HCT116 (cell line): Measurements from ENCODE around the gene PCNP.

ENCODE experiments used
- CBX3 ChIP-seq: IDR thresholded peaks from 2 replicates; pipeline ENCODE4 v1.6.1; 2012; ENCODE audit warnings: low read depth
- CEBPB ChIP-seq: IDR thresholded peaks from 2 replicates; pipeline ENCODE4 v1.6.1; 2012; ENCODE audit warnings: low read depth
- EGR1 ChIP-seq: IDR thresholded peaks from 2 replicates; pipeline ENCODE4 v1.6.1; 2012; ENCODE audit warnings: low read depth
- ELF1 ChIP-seq: IDR thresholded peaks from 2 replicates; pipeline ENCODE4 v1.6.1; 2012; ENCODE audit warnings: low read depth, borderline replicate concordance
- EZH2 ChIP-seq: fragments of 200-600 bp; sonication (generic); IDR thresholded peaks from 2 replicates; pipeline ENCODE4 v1.6.1; 2017; ENCODE audit warnings: antibody characterized with exemption, mixed run types
- EZH2phosphoT487 ChIP-seq: fragments of 200-600 bp; IDR thresholded peaks from 2 replicates; pipeline ENCODE4 v1.6.1; 2018; ENCODE audit warnings: antibody characterized with exemption, borderline replicate concordance
- POLR2A ChIP-seq: IDR thresholded peaks from 2 replicates; pipeline ENCODE4 v1.7.0; 2011; ENCODE audit warnings: borderline replicate concordance; ENCODE audit not compliant: insufficient read depth, insufficient read length; ENCODE audit errors: extremely low read depth
- POLR2AphosphoS5 ChIP-seq: IDR thresholded peaks from 2 replicates; pipeline ENCODE4 v1.6.1; 2011; ENCODE audit warnings: mild to moderate bottlenecking, low read depth, low read length, moderate library complexity
- SIN3A ChIP-seq: IDR thresholded peaks from 2 replicates; pipeline ENCODE4 v1.6.1; 2012; ENCODE audit warnings: low read depth
- ZFX ChIP-seq: fragments of 450-650 bp; IDR thresholded peaks from 2 replicates; pipeline ENCODE4 v1.6.1; 2017
- ZNF274 ChIP-seq: fragments of 200-500 bp; sonication (Bioruptor generic); IDR thresholded peaks from 2 replicates; pipeline ENCODE4 v1.6.1; 2014; ENCODE audit warnings: mild to moderate bottlenecking, low read depth, low read length, inconsistent platforms
- TF ChIP-seq, protein P1 (sequence below), 3 experiments: fragments of 200-600 bp in 1 of 3; sonication (generic) in 1 of 3; IDR thresholded peaks in 2 of 3; conservative IDR thresholded peaks in 1 of 3; 2 replicates each; pipeline ENCODE4 v1.5.1; 2012 to 2017; ENCODE audit warnings: low read depth in 2 of 3, low read length in 2 of 3, antibody characterized with exemption in 1 of 3, borderline replicate concordance in 1 of 3, control low read depth in 1 of 3, mild to moderate bottlenecking in 1 of 3, mixed read lengths in 1 of 3, mixed run types in 1 of 3, moderate library complexity in 1 of 3; ENCODE audit not compliant: insufficient read depth in 1 of 3
- TF ChIP-seq, protein P2 (sequence below): IDR thresholded peaks from 2 replicates; pipeline ENCODE4 v1.6.1; 2012

DNA sequence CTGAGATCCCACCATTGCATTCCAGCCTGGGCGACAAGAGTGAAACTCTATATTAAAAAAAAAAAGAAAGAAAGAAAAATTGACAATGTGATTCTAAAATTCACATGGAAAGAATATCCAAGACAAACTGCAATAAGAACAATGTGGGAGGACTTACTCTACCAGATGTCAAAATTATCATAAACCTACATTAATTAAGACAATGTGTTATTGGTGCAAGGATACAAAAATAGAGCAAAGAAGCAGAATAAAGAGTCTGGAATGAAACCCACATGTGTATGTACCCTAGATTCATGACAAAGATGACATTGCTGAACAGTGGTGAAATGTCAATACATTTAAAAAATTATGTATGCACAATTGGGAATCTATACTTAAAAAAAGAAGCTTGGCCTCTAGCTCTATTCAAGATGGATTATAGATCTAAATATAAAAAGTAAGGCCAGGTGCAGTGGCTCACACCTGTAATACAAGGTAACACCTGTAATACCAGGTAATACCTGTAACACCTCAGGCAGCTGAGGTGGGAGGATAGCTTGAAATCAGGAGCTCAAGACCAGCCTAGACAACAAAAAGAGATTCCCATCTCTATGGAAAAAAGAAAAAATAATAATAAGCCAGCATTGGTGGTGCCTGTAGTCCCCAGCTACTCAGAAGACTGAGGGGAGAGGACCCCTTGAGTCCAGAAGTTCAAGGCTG lies 57.3 kb downstream of the PCNP start:
- TF ChIP-seq, protein P1, sequence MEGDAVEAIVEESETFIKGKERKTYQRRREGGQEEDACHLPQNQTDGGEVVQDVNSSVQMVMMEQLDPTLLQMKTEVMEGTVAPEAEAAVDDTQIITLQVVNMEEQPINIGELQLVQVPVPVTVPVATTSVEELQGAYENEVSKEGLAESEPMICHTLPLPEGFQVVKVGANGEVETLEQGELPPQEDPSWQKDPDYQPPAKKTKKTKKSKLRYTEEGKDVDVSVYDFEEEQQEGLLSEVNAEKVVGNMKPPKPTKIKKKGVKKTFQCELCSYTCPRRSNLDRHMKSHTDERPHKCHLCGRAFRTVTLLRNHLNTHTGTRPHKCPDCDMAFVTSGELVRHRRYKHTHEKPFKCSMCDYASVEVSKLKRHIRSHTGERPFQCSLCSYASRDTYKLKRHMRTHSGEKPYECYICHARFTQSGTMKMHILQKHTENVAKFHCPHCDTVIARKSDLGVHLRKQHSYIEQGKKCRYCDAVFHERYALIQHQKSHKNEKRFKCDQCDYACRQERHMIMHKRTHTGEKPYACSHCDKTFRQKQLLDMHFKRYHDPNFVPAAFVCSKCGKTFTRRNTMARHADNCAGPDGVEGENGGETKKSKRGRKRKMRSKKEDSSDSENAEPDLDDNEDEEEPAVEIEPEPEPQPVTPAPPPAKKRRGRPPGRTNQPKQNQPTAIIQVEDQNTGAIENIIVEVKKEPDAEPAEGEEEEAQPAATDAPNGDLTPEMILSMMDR (IDR thresholded peaks at IDR 0.05 in 2 of 3, conservative IDR thresholded peaks at IDR 0.05 in 1 of 3; ENCODE audit: borderline replicate concordance in 1 of 3, insufficient read depth in 1 of 3, low read depth in 2 of 3, low read length in 2 of 3), result no peak
- TF ChIP-seq POLR2A (no peak), ZNF274 (no peak), POLR2AphosphoS5 (no peak), EGR1 (no peak), CEBPB (no peak), EZH2 (no peak), ZFX (no peak), SIN3A (no peak), ELF1 (no peak), EZH2phosphoT487 (no peak), CBX3 (no peak)
- TF ChIP-seq, protein P2, sequence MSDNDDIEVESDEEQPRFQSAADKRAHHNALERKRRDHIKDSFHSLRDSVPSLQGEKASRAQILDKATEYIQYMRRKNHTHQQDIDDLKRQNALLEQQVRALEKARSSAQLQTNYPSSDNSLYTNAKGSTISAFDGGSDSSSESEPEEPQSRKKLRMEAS, result no peak
